ENCODE data around the gene MRPS12.

GRCh38 chr19:38908911-38909310 lies 21.8 kb upstream of the MRPS12 start:
- TF ChIP-seq SMAD3 (CRISPR knock-in tag; IDR thresholded peaks at IDR 0.05; ENCODE audit: borderline replicate concordance): no peak
- TF ChIP-seq USF1 (CRISPR knock-in tag; IDR thresholded peaks at IDR 0.05): no peak
- TF ChIP-seq CTCF (IDR thresholded peaks at IDR 0.05): no peak
- no peak for TF ChIP-seq ZNF671 (CRISPR knock-in tag; IDR thresholded peaks at IDR 0.05)
- no peak for TF ChIP-seq E2F4 (CRISPR knock-in tag; IDR thresholded peaks at IDR 0.05; ENCODE audit: borderline replicate concordance, low read depth)
- TF ChIP-seq ZNF121 (CRISPR knock-in tag; IDR thresholded peaks at IDR 0.05): no peak
- no peak for TF ChIP-seq MAX (CRISPR knock-in tag; IDR thresholded peaks at IDR 0.05)

All from WTC11 (cell line).